Spleen (tissue), 11 donors: ENCODE data around the gene AFF1. TPM values are rescaled to one million over a fixed set of nuclear protein-coding genes. Genes with fewer than 3 reads are reported as not detected.

Experiments
- DNase-seq: peaks from one replicate; pipeline ENCODE4 v3.0.0-alpha.2; 2020
- H3K27ac ChIP-seq, 8 donors: fragments of 200-600 bp; sonication (generic) in 7 of 8; 1 replicate in 4 of 8; 2 replicates in 4 of 8; pipeline versions ENCODE4 v1.5.0 to v1.8.0; 2016 to 2021; ENCODE audit warnings: inconsistent platforms in 4 of 8, mild to moderate bottlenecking in 4 of 8, moderate library complexity in 1 of 8
- H3K27me3 ChIP-seq, 7 donors: fragments of 200-600 bp; sonication (generic) in 6 of 7; replicated peaks in 1 of 7; 1 replicate in 4 of 7; 2 replicates in 3 of 7; pipeline versions ENCODE4 v1.5.0 to v1.8.0; 2016 to 2021; ENCODE audit warnings: inconsistent platforms in 3 of 7, mild to moderate bottlenecking in 1 of 7
- H3K36me3 ChIP-seq, 6 donors: fragments of 200-600 bp; sonication (generic) in 5 of 6; 1 replicate in 4 of 6; 2 replicates in 2 of 6; pipeline versions ENCODE4 v1.5.0 to v1.8.0; 2016 to 2021; ENCODE audit warnings: inconsistent platforms in 2 of 6
- H3K4me1 ChIP-seq, 6 donors: fragments of 200-600 bp; sonication (generic) in 5 of 6; 1 replicate in 3 of 6; 2 replicates in 3 of 6; pipeline versions ENCODE4 v1.5.0 to v1.8.0; 2016 to 2021; ENCODE audit warnings: inconsistent platforms in 3 of 6
- H3K4me3 ChIP-seq, 8 donors: fragments of 200-600 bp; sonication (generic) in 7 of 8; 1 replicate in 4 of 8; 2 replicates in 4 of 8; pipeline versions ENCODE4 v1.5.0 to v1.8.0; 2016 to 2021; ENCODE audit warnings: inconsistent platforms in 4 of 8, mild to moderate bottlenecking in 4 of 8, moderate library complexity in 2 of 8
- H3K9me3 ChIP-seq, 8 donors: fragments of 200-600 bp; sonication (generic) in 7 of 8; 1 replicate in 4 of 8; 2 replicates in 4 of 8; pipeline versions ENCODE4 v1.5.0 to v1.8.0; 2016 to 2021; ENCODE audit warnings: inconsistent platforms in 4 of 8
- POLR2A ChIP-seq, 3 donors: fragments of 450-650 bp; IDR thresholded peaks; one replicate each; pipeline ENCODE4 v1.5.1; 2017; ENCODE audit warnings: antibody characterized with exemption in 3 of 3, mild to moderate bottlenecking in 1 of 3
- POLR2AphosphoS5 ChIP-seq, 3 donors: sonication (generic); formaldehyde crosslinking; IDR thresholded peaks; one replicate each; pipeline ENCODE4 v1.5.1; 2017; ENCODE audit warnings: antibody characterized with exemption in 3 of 3
- WGBS, 5 donors: extraction: QIAGEN DNeasy Blood & Tissue Kit in 3 of 5; methylation state at CpG; one replicate each; pipeline versions ENCODE4 v1.1.5 to v1.1.7; 2013 to 2018; 5-methylcytosine and 5-hydroxymethylcytosine counted together
- intact Hi-C: fragments of 100-400 bp; cut with DNase I; formaldehyde crosslinking; loops from one replicate; pipeline ENCODE4 v1.15.0; 2023; ENCODE audit warnings: low total_unique reads
- polyA plus RNA-seq, 3 donors: library from polyadenylated mRNA; stranded (reverse); fragments of 200-250 nt; gene quantifications; one replicate each; pipeline ENCODE4 v1.2.1, GENCODE V29; 2013
- total RNA-seq, 7 donors: library from RNA; depleted of rRNA in 3 of 7; stranded (reverse); fragments of >200 nt in 3 of 7; fragmentation: NEBNext Ultra II Directional in 4 of 7; extraction: Animal tissue kit (Norgen Biotek cat#: 25700) in 4 of 7; gene quantifications; one replicate each; pipeline versions ENCODE4 v1.1.0 to v1.2.1, GENCODE V29; 2016 to 2021
- TF ChIP-seq, protein P1 (sequence below), 11 experiments: fragments of 200-600 bp in 7 of 11; fragments of 450-650 bp in 4 of 11; sonication (generic) in 4 of 11; IDR thresholded peaks in 8 of 11; conservative IDR thresholded peaks in 3 of 11; 1 replicate in 7 of 11; 2 replicates in 4 of 11; pipeline versions ENCODE4 v1.4.0 to v1.8.0; 2016 to 2021; ENCODE audit warnings: antibody characterized with exemption in 11 of 11, inconsistent platforms in 4 of 11, mild to moderate bottlenecking in 1 of 11
- donor health status: healthy with polysubstance abuse.
- donor health status: DM: no; HTN: no; CAD: no; lungs with moderate emphysema.
- donor health status: DM: no; HTN: no; CAD: no.
- donor health status: Bipolar disorder and iron deficiency.
- donor health status: healthy.
- donor health status: DM: no; HTN: no; CAD: no.
- donor health status: DM: yes; HTN: yes; CAD: no.

AFF1 gene
- total and polyA plus RNA-seq, 10 donors: 4.4 to 119 (median 80.8) TPM

DNA sequence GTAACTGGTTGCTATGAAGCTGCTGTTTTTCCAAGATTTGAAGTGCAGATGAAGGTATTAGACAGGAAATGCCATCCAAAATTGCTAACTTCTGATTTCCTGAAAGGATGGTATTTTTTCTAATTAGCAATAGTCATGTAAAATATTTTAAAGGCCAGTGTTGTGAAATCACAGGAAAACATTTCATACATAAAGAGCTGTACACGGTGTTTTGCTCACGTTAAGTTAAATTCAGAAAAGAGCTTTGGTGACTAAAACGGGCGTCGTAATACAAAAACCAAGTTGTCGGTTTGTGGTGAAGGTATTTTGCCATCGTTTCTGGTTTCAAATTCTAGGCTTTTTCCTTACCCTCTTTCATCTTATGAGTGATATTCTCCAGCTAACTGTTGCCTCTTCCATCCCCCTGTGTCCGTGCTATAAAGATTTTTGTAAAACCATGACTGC is 39.8 kb downstream of the AFF1 start:
- Histone ChIP-seq H3K4me3 (no peak overlapping the region), H3K4me1 (peaks cover 6 to 78% (median 49%) of the 10 kb centered on the region in 6 donors)
- TF ChIP-seq POLR2AphosphoS5 (IDR thresholded peaks at IDR 0.05) (no peak), POLR2A (IDR thresholded peaks at IDR 0.05) (no peak)
- TF ChIP-seq, protein P1, sequence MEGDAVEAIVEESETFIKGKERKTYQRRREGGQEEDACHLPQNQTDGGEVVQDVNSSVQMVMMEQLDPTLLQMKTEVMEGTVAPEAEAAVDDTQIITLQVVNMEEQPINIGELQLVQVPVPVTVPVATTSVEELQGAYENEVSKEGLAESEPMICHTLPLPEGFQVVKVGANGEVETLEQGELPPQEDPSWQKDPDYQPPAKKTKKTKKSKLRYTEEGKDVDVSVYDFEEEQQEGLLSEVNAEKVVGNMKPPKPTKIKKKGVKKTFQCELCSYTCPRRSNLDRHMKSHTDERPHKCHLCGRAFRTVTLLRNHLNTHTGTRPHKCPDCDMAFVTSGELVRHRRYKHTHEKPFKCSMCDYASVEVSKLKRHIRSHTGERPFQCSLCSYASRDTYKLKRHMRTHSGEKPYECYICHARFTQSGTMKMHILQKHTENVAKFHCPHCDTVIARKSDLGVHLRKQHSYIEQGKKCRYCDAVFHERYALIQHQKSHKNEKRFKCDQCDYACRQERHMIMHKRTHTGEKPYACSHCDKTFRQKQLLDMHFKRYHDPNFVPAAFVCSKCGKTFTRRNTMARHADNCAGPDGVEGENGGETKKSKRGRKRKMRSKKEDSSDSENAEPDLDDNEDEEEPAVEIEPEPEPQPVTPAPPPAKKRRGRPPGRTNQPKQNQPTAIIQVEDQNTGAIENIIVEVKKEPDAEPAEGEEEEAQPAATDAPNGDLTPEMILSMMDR (IDR thresholded peaks at IDR 0.05 in 8 of 11, conservative IDR thresholded peaks at IDR 0.05 in 3 of 11): no peak

DNA sequence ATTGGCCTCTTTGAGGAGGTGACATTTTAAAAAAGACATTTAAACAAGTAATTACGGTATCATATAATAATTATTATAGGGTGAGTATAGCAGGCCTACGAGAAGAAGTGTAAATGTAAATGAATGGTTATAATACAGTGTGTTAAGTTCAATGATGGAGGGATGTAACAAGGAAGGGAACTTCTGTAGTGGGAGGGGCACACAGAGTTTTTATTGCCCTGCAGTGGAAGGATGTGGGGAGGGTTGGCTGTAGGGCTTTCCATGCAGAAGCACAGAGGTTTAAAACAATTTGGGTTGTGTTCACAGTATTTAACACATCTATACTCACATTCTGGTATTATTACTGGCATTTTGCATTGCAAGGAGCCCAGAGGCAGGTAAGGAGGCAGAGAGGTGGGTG is 41.1 kb downstream of the AFF1 start:
- Histone ChIP-seq H3K27ac (no peak overlapping the region), H3K4me3 (no peak overlapping the region), H3K4me1 (peaks cover 11 to 85% (median 51%) of the 10 kb centered on the region in 6 donors), H3K36me3 (no peaks in the 10 kb centered on the region), H3K9me3 (no peaks in the 10 kb centered on the region), H3K27me3 (no peaks in the 10 kb centered on the region)
- 89 to 97% (median 92%) methylated on average over 2 of the region's 2 CpGs for WGBS, 5 donors
- no peak for TF ChIP-seq POLR2A (IDR thresholded peaks at IDR 0.05)
- TF ChIP-seq, protein P1 (IDR thresholded peaks at IDR 0.05 in 8 of 11, conservative IDR thresholded peaks at IDR 0.05 in 3 of 11): no peak
- TF ChIP-seq POLR2AphosphoS5 (IDR thresholded peaks at IDR 0.05): no peak
- DNase-seq: no peak
- intact Hi-C loops: no loop called here

More for the DNA sequence above, 39.8 kb downstream of the AFF1 start:
- no peaks in the 10 kb centered on the region for H3K36me3 ChIP-seq
- H3K27ac ChIP-seq: peak overlapping the region in 1 of 8 donors; percentile 21
- H3K27me3 ChIP-seq: no peaks in the 10 kb centered on the region
- H3K9me3 ChIP-seq: no peaks in the 10 kb centered on the region
- DNase-seq: no peak
- intact Hi-C loops: no loop called here
- WGBS, 5 donors: 41 to 58% (median 49%) methylated on average over 8 of the region's 8 CpGs

DNA sequence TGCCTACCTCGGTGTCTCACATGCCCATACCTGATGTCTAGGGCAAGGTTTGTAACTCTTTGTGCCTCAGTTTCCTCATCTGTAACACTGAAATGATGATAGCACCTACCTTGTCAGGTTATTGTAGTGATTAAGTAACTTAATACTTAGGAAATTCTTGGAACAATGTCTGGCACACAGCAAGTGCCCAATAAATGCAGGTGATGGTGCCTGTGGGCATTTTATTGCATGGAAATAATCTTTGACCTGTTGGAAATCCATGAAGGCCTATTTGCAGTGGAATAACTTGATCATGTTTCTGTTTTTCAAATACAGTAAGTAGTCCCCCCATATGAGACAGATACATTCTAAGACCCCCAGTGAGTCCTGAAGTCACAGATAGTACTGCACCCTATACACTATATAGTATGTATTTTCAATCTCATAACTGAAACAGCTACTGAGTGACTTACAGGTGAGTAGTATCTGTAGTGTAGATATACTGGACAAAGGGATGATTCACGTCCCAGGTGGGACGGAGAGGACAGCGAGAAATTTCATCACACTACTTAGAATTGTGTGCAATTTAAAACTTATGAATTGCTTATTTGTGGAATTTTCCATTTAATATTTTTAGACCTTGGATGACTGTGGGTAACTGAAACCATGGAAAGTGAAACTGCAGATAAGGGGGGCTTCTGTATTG is 42.1 kb downstream of the AFF1 start:
- WGBS, 5 donors: 85 to 91% (median 88%) methylated on average over 4 of the region's 4 CpGs

DNA sequence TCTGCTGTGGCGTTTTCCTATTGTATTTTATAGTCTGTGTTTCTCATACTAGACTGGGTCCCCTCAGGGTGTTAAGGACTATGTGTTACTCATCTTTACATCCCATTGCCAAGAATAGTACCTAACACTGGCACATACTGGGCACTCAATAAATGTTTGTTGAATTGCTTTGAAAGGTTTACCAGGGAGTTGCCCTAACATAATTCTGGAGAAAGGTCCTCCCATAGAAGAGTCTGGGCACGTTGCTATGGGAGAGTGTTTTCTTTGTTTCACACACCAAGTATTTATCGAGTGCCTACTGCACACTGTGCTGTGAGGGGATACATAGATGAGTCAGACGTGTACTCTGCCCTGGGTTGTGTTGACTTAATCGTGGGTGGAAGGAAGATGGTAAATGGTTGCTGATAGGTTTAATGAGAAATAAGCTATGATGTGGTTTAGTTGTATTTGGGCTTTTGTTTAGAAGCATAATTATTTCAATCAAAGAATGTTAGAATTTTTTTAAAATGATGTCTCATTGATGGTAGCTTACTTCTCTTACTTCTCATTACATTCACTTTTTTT is 42.9 kb downstream of the AFF1 start:
- intact Hi-C loops: no loop called here
- peaks cover 11 to 90% (median 58%) of the 10 kb centered on the region in 6 donors for H3K4me1 ChIP-seq

More for the DNA sequence above, 42.1 kb downstream of the AFF1 start:
- Histone ChIP-seq H3K36me3 (no peaks in the 10 kb centered on the region), H3K9me3 (no peaks in the 10 kb centered on the region), H3K4me1 (peaks cover 11 to 89% (median 56%) of the 10 kb centered on the region in 6 donors), H3K27ac (no peak overlapping the region), H3K27me3 (no peaks in the 10 kb centered on the region), H3K4me3 (no peak overlapping the region)
- no peak for DNase-seq
- no peak for TF ChIP-seq POLR2A (IDR thresholded peaks at IDR 0.05)
- TF ChIP-seq, protein P1 (IDR thresholded peaks at IDR 0.05 in 8 of 11, conservative IDR thresholded peaks at IDR 0.05 in 3 of 11): no peak
- TF ChIP-seq POLR2AphosphoS5 (IDR thresholded peaks at IDR 0.05): no peak
- intact Hi-C loops: no loop called here

More for the DNA sequence above, 42.9 kb downstream of the AFF1 start:
- H3K27ac ChIP-seq: no peak overlapping the region
- H3K27me3 ChIP-seq: no peaks in the 10 kb centered on the region
- H3K36me3 ChIP-seq: no peaks in the 10 kb centered on the region
- 58 to 73% (median 73%) methylated on average over 5 of the region's 5 CpGs for WGBS, 5 donors
- TF ChIP-seq POLR2AphosphoS5 (IDR thresholded peaks at IDR 0.05): no peak
- TF ChIP-seq, protein P1 (IDR thresholded peaks at IDR 0.05 in 8 of 11, conservative IDR thresholded peaks at IDR 0.05 in 3 of 11): no peak
- H3K4me3 ChIP-seq: no peak overlapping the region
- DNase-seq: no peak
- no peaks in the 10 kb centered on the region for H3K9me3 ChIP-seq
